ENCODE measurements around the gene CBLL2.

GRCh38 chrX:22300130-22300529 is 27.4 kb downstream of the CBLL2 start:
- TF ChIP-seq TCF12 (IDR thresholded peaks at IDR 0.05; ENCODE audit: low read depth): no peak
- no peak for TF ChIP-seq TAF1 (IDR thresholded peaks at IDR 0.05; ENCODE audit: low read depth)
- TF ChIP-seq, protein P1, sequence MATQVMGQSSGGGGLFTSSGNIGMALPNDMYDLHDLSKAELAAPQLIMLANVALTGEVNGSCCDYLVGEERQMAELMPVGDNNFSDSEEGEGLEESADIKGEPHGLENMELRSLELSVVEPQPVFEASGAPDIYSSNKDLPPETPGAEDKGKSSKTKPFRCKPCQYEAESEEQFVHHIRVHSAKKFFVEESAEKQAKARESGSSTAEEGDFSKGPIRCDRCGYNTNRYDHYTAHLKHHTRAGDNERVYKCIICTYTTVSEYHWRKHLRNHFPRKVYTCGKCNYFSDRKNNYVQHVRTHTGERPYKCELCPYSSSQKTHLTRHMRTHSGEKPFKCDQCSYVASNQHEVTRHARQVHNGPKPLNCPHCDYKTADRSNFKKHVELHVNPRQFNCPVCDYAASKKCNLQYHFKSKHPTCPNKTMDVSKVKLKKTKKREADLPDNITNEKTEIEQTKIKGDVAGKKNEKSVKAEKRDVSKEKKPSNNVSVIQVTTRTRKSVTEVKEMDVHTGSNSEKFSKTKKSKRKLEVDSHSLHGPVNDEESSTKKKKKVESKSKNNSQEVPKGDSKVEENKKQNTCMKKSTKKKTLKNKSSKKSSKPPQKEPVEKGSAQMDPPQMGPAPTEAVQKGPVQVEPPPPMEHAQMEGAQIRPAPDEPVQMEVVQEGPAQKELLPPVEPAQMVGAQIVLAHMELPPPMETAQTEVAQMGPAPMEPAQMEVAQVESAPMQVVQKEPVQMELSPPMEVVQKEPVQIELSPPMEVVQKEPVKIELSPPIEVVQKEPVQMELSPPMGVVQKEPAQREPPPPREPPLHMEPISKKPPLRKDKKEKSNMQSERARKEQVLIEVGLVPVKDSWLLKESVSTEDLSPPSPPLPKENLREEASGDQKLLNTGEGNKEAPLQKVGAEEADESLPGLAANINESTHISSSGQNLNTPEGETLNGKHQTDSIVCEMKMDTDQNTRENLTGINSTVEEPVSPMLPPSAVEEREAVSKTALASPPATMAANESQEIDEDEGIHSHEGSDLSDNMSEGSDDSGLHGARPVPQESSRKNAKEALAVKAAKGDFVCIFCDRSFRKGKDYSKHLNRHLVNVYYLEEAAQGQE (IDR thresholded peaks at IDR 0.05; ENCODE audit: low read depth): no peak
- TF ChIP-seq EP300 (IDR thresholded peaks at IDR 0.05; ENCODE audit: borderline replicate concordance): no peak
